AG04449 (cell line): ENCODE results near the gene SMYD3.

Source experiments
- CTCF ChIA-PET: fragments of 350-600 bp; formaldehyde crosslinking; extraction: SDS; loops from one replicate; lab custom pipeline; 2021; ENCODE audit warnings: antibody characterized with exemption; lab: Yijun Ruan, JAX
- POLR2A ChIA-PET: fragments of 400-600, 350-600 bp; formaldehyde crosslinking; extraction: SDS; loops from one replicate; lab custom pipeline; 2020; ENCODE audit warnings: antibody characterized with exemption, inconsistent platforms; lab: Yijun Ruan, JAX
- DNase-seq: peaks from one replicate; pipeline ENCODE4 v3.0.0-alpha.2; 2010; ENCODE audit warnings: low read depth, low spot score
- H3K4me3 ChIP-seq: 2 replicates; pipeline ENCODE4 v1.5.1; 2011; ENCODE audit warnings: low read depth, mild to moderate bottlenecking, control low read depth, low read length
- TF ChIP-seq, protein P1 (sequence below): IDR thresholded peaks from one replicate; pipeline ENCODE4 v1.5.1; 2011; ENCODE audit warnings: mild to moderate bottlenecking, moderate library complexity, low read length, control low read depth, inconsistent platforms; ENCODE audit not compliant: insufficient read depth; ENCODE audit errors: missing control alignments

SMYD3 gene

DNA sequence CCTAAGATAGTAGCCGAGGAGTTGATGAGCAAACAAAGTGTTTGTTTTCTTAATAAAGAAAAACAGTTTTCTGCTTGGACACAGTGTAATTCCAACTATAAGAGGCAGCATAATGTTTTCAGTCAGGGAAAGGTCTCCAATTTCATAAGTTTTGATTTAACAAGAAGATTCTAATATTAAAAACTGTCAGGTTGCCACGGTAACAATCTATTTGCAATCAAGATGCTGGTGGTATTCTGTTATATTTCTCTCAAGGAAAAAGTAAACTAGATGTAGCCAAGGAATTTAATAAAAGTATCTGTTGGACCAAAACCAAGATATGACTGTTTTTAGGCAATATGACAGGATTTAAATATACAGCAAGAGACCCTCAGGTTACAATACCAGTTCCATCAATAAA is 211.7 kb downstream of the SMYD3 start:
- ChIA-PET CTCF (interaction anchor here (1.6 kb wide), 1 partner anchor 12 kb away, joined by 4 read pairs; no protein-coding TSS in a partner anchor), POLR2A (no interaction called here)
- H3K4me3 ChIP-seq, result no peak overlapping the region
- no peak for DNase-seq
- TF ChIP-seq, protein P1, sequence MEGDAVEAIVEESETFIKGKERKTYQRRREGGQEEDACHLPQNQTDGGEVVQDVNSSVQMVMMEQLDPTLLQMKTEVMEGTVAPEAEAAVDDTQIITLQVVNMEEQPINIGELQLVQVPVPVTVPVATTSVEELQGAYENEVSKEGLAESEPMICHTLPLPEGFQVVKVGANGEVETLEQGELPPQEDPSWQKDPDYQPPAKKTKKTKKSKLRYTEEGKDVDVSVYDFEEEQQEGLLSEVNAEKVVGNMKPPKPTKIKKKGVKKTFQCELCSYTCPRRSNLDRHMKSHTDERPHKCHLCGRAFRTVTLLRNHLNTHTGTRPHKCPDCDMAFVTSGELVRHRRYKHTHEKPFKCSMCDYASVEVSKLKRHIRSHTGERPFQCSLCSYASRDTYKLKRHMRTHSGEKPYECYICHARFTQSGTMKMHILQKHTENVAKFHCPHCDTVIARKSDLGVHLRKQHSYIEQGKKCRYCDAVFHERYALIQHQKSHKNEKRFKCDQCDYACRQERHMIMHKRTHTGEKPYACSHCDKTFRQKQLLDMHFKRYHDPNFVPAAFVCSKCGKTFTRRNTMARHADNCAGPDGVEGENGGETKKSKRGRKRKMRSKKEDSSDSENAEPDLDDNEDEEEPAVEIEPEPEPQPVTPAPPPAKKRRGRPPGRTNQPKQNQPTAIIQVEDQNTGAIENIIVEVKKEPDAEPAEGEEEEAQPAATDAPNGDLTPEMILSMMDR, result no peak

DNA sequence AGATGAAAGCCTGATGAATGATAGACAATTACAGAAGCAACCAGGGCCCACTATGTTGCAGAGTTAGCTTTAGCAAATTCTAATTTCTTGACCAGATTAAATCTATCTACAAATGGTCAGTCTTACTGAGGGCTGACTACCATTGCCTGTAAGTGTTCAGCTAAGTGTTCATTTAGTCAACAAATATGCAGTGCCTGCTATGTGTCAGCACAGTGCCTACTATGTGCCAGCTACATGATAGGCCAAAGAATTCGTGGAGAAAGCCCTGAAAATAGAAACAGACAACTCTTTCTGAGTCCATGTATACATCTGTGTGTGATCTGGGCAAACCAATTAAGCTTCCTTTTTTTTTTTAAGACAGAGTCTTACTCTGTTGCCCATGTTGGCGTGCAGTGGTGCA is 212.8 kb downstream of the SMYD3 start:
- TF ChIP-seq, protein P1, result no peak
- ChIA-PET POLR2A (no interaction called here), CTCF (interaction anchor here (1.2 to 1.6 kb wide), 3 partner anchors 8 to 15 kb away, joined by 3 to 4 read pairs (median 3); no protein-coding TSS in a partner anchor)
- no peak overlapping the region for H3K4me3 ChIP-seq
- no peak for DNase-seq

DNA sequence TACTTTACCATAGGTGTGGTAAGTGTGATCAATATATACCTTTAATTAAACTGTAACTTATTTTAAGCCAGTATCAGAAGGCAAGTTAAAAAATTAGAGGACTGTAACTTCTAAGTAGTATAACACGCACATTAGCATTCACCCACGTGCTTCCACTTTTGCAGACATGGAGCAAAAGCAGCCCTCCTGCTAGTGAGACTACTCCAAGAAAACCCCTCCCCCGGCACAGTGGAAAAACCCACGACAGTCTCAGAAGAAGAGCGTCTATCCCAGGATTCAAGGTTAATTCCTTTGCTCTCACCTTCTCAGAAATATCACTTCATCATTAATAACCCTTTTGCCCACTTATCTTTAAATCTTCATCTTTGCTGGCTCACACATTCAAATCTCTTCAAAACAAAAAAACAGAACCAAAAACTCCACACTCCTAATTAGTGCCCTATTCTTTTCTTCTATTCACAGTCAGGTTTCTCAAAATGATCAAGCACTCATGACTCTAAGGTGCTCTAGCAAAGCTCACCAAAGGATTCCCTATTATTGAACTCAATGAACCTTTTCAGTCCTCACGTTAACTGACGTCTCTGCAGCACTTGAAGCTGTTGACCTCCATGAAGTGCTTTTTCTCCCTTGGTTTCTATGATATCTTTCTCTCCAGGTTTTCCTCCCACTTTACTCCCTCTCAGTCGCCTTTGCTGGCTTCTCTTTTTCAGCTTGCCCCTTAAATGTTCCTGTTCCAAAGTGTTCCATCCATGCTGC is 213.5 kb downstream of the SMYD3 start:
- TF ChIP-seq, protein P1, result no peak
- ChIA-PET CTCF (interaction anchor here (1.2 to 1.6 kb wide), 3 partner anchors 9 to 14 kb away, joined by 3 to 4 read pairs (median 3); no protein-coding TSS in a partner anchor), POLR2A (no interaction called here)
- no peak for DNase-seq
- H3K4me3 ChIP-seq, result no peak overlapping the region

DNA sequence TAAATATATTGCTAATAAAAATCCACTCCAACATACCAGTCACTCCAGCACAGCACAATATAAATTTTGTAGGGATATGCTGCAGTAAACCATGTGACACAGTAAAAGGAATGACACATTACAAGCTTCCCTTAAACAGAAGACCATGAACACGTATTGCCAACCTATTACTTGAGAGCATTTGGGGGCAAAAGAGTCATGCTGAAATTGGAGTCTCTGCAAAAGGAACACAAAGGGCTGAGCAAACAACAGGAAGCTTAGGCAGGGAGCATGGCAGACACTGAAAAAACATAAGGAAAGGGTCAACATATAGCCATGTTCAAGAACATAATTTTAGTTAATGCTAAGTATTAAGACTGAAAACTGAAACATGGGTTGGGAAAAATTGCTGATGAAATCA is 214.5 kb downstream of the SMYD3 start:
- ChIA-PET CTCF (no interaction called here), POLR2A (no interaction called here)
- TF ChIP-seq, protein P1, result no peak
- no peak overlapping the region for H3K4me3 ChIP-seq
- no peak for DNase-seq

DNA sequence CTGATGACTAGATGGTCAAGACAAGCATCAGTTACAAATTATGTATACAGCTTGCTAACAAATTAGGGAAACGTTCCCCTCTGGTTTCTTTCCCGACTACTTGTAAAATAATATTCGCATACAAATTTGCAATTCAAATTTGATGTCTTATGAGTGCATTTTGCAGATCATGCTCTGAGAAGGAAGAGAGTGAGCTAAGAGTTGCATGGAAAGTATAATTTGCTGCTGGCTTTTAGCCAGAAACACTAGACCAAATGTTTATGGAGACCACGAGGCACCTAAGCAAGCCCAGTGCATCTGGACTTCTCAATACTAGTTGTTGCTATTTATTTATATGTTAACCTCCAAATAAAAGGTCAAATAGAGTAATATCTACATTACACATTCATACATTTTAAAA is 216.0 kb downstream of the SMYD3 start:
- CTCF ChIA-PET, result interaction anchor here (1.3 to 1.8 kb wide), 3 partner anchors 13 to 161 kb away, joined by 3 to 7 read pairs (median 4); no protein-coding TSS in a partner anchor
- POLR2A ChIA-PET, result no interaction called here
- H3K4me3 ChIP-seq, result no peak overlapping the region
- no peak for DNase-seq
- TF ChIP-seq, protein P1, result no peak

DNA sequence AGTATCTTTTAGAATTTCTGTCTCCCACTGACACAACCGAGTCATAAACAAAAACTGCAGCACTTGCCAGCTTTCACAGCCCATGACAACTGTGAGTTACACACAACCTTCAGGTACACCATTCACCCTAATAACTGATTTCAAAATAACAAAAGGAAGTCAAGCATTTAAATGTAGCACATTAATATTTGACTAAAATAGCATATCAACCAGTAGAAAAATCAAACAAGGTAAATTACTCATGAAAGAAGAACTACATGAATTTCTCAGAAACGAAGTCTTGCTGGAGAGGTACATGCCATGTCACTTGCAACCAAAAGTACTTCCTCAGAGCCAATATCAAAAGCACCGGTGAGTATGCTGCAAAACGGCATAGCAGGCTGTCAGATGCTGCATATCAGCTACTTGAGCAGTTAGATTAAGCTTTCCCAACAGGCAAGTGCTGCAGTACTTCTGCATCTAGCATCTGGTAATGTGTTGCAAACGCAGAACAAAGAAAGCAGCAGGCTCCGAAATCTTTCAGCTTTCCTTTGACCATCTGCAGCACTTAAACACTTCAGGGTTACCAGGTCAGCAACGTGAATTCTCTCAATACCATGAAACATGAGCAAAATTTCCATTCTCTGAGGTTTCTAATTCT is 223.2 kb downstream of the SMYD3 start:
- ChIA-PET POLR2A (no interaction called here), CTCF (interaction anchor here (0.6 to 2.3 kb wide), 7 partner anchors 11 to 1250 kb away, joined by 4 to 9 read pairs (median 4); no protein-coding TSS in a partner anchor)
- no peak for DNase-seq
- TF ChIP-seq, protein P1, result no peak
- H3K4me3 ChIP-seq, result no peak overlapping the region
